WTC11 (cell line): ENCODE results near the gene SP140L. TPM values are rescaled to one million over a fixed set of nuclear protein-coding genes. Genes with fewer than 3 reads are reported as not detected.

ENCODE experiments used
- ATAC-seq: fragments of 200-7000 bp; cut with Tn5 transposase; 2 replicates; pipeline ENCODE4 v1.10.0; 2021; ENCODE audit warnings: mild to moderate bottlenecking, moderate library complexity
- CTCF ChIA-PET: fragments of 300-600 bp; sonication (Branson Sonifier 250); formaldehyde crosslinking; loops from one replicate; lab custom pipeline; 2021; ENCODE audit warnings: antibody characterized with exemption; lab: Charles Lee
- POLR2A ChIA-PET: fragments of 350-600 bp; sonication (Branson Sonifier 250); formaldehyde crosslinking; loops from one replicate; lab custom pipeline; 2021; ENCODE audit warnings: antibody characterized with exemption; lab: Charles Lee
- DNase-seq: peaks from one replicate; pipeline ENCODE4 v3.0.0; 2021; ENCODE audit warnings: low spot score
- H3K27ac Mint-ChIP-seq: 2 replicates; pipeline ENCODE4 v1.8.0; 2021; ENCODE audit warnings: mixed read lengths
- H3K27me3 Mint-ChIP-seq: 2 replicates; pipeline ENCODE4 v1.8.0; 2021; ENCODE audit warnings: low read depth, mild to moderate bottlenecking, moderate library complexity, mixed read lengths
- H3K36me3 Mint-ChIP-seq: 2 replicates; pipeline ENCODE4 v1.8.0; 2021; ENCODE audit warnings: mixed read lengths
- H3K4me1 Mint-ChIP-seq: 2 replicates; pipeline ENCODE4 v1.8.0; 2022; ENCODE audit warnings: mixed read lengths
- H3K4me3 Mint-ChIP-seq: 2 replicates; pipeline ENCODE4 v1.8.0; 2021; ENCODE audit warnings: mild to moderate bottlenecking, moderate library complexity, mixed read lengths
- H3K9me3 Mint-ChIP-seq: 2 replicates; pipeline ENCODE4 v1.8.0; 2021; ENCODE audit warnings: mixed read lengths
- AFF4 ChIP-seq: sonication (generic); formaldehyde crosslinking; IDR thresholded peaks from 2 replicates; pipeline ENCODE4 v1.8.1; 2023; ENCODE audit warnings: mild to moderate bottlenecking, missing genetic modification reagents, borderline replicate concordance
- CTCF ChIP-seq: fragments of 200-600 bp; IDR thresholded peaks from 2 replicates; pipeline ENCODE4 v1.8.0; 2022; ENCODE audit warnings: antibody characterized with exemption
- E2F1 ChIP-seq: sonication (generic); formaldehyde crosslinking; IDR thresholded peaks from 2 replicates; pipeline ENCODE4 v1.8.0; 2022; ENCODE audit warnings: mild to moderate bottlenecking, missing genetic modification reagents
- EMX1 ChIP-seq: fragments of 250-450 bp; sonication (Bioruptor Pico); IDR thresholded peaks from 2 replicates; pipeline ENCODE4 v1.8.0; 2021; ENCODE audit warnings: mild to moderate bottlenecking
- FOXP1 ChIP-seq: sonication (generic); formaldehyde crosslinking; IDR thresholded peaks from 2 replicates; pipeline ENCODE4 v1.8.0; 2022; ENCODE audit warnings: missing genetic modification reagents, mild to moderate bottlenecking, moderate library complexity, borderline replicate concordance
- GTF2I ChIP-seq: fragments of 250-450 bp; sonication (Bioruptor Pico); conservative IDR thresholded peaks from 2 replicates; pipeline ENCODE4 v1.4.0; 2021; ENCODE audit warnings: mild to moderate bottlenecking
- NFATC4 ChIP-seq: fragments of 250-450 bp; sonication (Bioruptor Pico); IDR thresholded peaks from 2 replicates; pipeline ENCODE4 v1.9.0; 2021; ENCODE audit warnings: mild to moderate bottlenecking
- TCF7 ChIP-seq: sonication (generic); formaldehyde crosslinking; IDR thresholded peaks from 2 replicates; pipeline ENCODE4 v1.8.0; 2022; ENCODE audit warnings: mild to moderate bottlenecking, low read depth, missing genetic modification reagents, moderate library complexity
- TEAD1 ChIP-seq: sonication (generic); formaldehyde crosslinking; IDR thresholded peaks from 2 replicates; pipeline ENCODE4 v1.8.0; 2022; ENCODE audit warnings: mild to moderate bottlenecking, missing genetic modification reagents
- ZBTB43 ChIP-seq: sonication (generic); formaldehyde crosslinking; IDR thresholded peaks from 2 replicates; pipeline ENCODE4 v1.8.1; 2023; ENCODE audit warnings: mild to moderate bottlenecking, missing genetic modification reagents
- ZNF263 ChIP-seq: sonication (generic); formaldehyde crosslinking; IDR thresholded peaks from 2 replicates; pipeline ENCODE4 v1.8.1; 2022; ENCODE audit warnings: low read depth, mild to moderate bottlenecking, moderate library complexity, missing genetic modification reagents
- total RNA-seq: library from RNA; stranded (reverse); gene quantifications from 3 replicates; pipeline ENCODE4 v1.2.3, GENCODE V29; 2021
- TF ChIP-seq, protein P1 (sequence below): sonication (generic); formaldehyde crosslinking; IDR thresholded peaks from 2 replicates; pipeline ENCODE4 v1.8.0; 2023; ENCODE audit warnings: mild to moderate bottlenecking, missing genetic modification reagents
- TF ChIP-seq, protein P2 (sequence below): fragments of 250-450 bp; sonication (Bioruptor Pico); IDR thresholded peaks from 2 replicates; pipeline ENCODE4 v1.9.0; 2021; ENCODE audit warnings: mild to moderate bottlenecking, borderline replicate concordance
- TF ChIP-seq, protein P3 (sequence below): fragments of 250-450 bp; sonication (Bioruptor Pico); IDR thresholded peaks from 2 replicates; pipeline ENCODE4 v1.8.0; 2021; ENCODE audit warnings: mild to moderate bottlenecking
- TF ChIP-seq, protein P4 (sequence below): sonication (generic); formaldehyde crosslinking; IDR thresholded peaks from 2 replicates; pipeline ENCODE4 v1.8.1; 2022; ENCODE audit warnings: mild to moderate bottlenecking, moderate library complexity, missing genetic modification reagents
- TF ChIP-seq, protein P5 (sequence below): sonication (generic); formaldehyde crosslinking; IDR thresholded peaks from 2 replicates; pipeline ENCODE4 v1.8.0; 2022; ENCODE audit warnings: mild to moderate bottlenecking, missing genetic modification reagents

The SP140L gene
- total RNA-seq, 1 experiment from 2014 or later: 3.2 TPM

DNA sequence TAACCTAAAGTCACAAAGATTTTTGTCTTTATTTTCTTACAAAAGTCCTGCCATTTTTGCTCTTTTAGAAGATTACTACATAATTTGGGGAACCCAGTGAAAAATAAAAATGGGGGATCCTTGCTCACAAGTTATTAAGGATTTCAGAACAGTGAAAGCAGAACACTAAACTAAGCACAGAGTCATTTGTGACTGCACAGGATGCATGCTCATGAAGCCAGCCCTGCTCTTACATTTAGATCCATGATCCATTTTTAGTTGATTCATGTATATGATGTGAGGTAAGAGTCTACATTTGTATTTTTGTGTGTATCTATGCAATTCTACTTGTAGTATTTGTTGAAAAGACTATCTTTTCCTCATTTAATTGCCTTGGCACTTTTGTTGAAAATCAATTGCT, 21.8 kb downstream of the SP140L start:
- peaks cover 27% of the 10 kb centered on the region for H3K9me3 Mint-ChIP-seq
- no peak for ATAC-seq
- H3K4me3 Mint-ChIP-seq: no peak overlapping the region
- TF ChIP-seq FOXP1 (CRISPR knock-in tag) (no peak), TCF7 (CRISPR knock-in tag) (no peak), NFATC4 (CRISPR knock-in tag) (no peak), EMX1 (CRISPR knock-in tag) (no peak), ZBTB43 (CRISPR knock-in tag) (no peak), TEAD1 (CRISPR knock-in tag) (no peak), GTF2I (CRISPR knock-in tag) (no peak), AFF4 (CRISPR knock-in tag) (no peak), E2F1 (CRISPR knock-in tag) (no peak), CTCF (no peak), ZNF263 (no peak)
- TF ChIP-seq, protein P1, sequence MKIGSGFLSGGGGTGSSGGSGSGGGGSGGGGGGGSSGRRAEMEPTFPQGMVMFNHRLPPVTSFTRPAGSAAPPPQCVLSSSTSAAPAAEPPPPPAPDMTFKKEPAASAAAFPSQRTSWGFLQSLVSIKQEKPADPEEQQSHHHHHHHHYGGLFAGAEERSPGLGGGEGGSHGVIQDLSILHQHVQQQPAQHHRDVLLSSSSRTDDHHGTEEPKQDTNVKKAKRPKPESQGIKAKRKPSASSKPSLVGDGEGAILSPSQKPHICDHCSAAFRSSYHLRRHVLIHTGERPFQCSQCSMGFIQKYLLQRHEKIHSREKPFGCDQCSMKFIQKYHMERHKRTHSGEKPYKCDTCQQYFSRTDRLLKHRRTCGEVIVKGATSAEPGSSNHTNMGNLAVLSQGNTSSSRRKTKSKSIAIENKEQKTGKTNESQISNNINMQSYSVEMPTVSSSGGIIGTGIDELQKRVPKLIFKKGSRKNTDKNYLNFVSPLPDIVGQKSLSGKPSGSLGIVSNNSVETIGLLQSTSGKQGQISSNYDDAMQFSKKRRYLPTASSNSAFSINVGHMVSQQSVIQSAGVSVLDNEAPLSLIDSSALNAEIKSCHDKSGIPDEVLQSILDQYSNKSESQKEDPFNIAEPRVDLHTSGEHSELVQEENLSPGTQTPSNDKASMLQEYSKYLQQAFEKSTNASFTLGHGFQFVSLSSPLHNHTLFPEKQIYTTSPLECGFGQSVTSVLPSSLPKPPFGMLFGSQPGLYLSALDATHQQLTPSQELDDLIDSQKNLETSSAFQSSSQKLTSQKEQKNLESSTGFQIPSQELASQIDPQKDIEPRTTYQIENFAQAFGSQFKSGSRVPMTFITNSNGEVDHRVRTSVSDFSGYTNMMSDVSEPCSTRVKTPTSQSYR (CRISPR knock-in tag): no peak
- TF ChIP-seq, protein P2, sequence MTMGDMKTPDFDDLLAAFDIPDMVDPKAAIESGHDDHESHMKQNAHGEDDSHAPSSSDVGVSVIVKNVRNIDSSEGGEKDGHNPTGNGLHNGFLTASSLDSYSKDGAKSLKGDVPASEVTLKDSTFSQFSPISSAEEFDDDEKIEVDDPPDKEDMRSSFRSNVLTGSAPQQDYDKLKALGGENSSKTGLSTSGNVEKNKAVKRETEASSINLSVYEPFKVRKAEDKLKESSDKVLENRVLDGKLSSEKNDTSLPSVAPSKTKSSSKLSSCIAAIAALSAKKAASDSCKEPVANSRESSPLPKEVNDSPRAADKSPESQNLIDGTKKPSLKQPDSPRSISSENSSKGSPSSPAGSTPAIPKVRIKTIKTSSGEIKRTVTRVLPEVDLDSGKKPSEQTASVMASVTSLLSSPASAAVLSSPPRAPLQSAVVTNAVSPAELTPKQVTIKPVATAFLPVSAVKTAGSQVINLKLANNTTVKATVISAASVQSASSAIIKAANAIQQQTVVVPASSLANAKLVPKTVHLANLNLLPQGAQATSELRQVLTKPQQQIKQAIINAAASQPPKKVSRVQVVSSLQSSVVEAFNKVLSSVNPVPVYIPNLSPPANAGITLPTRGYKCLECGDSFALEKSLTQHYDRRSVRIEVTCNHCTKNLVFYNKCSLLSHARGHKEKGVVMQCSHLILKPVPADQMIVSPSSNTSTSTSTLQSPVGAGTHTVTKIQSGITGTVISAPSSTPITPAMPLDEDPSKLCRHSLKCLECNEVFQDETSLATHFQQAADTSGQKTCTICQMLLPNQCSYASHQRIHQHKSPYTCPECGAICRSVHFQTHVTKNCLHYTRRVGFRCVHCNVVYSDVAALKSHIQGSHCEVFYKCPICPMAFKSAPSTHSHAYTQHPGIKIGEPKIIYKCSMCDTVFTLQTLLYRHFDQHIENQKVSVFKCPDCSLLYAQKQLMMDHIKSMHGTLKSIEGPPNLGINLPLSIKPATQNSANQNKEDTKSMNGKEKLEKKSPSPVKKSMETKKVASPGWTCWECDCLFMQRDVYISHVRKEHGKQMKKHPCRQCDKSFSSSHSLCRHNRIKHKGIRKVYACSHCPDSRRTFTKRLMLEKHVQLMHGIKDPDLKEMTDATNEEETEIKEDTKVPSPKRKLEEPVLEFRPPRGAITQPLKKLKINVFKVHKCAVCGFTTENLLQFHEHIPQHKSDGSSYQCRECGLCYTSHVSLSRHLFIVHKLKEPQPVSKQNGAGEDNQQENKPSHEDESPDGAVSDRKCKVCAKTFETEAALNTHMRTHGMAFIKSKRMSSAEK (CRISPR knock-in tag): no peak
- TF ChIP-seq, protein P3, sequence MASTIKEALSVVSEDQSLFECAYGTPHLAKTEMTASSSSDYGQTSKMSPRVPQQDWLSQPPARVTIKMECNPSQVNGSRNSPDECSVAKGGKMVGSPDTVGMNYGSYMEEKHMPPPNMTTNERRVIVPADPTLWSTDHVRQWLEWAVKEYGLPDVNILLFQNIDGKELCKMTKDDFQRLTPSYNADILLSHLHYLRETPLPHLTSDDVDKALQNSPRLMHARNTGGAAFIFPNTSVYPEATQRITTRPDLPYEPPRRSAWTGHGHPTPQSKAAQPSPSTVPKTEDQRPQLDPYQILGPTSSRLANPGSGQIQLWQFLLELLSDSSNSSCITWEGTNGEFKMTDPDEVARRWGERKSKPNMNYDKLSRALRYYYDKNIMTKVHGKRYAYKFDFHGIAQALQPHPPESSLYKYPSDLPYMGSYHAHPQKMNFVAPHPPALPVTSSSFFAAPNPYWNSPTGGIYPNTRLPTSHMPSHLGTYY (CRISPR knock-in tag): no peak
- TF ChIP-seq, protein P4, sequence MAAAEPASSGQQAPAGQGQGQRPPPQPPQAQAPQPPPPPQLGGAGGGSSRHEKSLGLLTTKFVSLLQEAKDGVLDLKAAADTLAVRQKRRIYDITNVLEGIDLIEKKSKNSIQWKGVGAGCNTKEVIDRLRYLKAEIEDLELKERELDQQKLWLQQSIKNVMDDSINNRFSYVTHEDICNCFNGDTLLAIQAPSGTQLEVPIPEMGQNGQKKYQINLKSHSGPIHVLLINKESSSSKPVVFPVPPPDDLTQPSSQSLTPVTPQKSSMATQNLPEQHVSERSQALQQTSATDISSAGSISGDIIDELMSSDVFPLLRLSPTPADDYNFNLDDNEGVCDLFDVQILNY (CRISPR knock-in tag): no peak
- TF ChIP-seq, protein P5, sequence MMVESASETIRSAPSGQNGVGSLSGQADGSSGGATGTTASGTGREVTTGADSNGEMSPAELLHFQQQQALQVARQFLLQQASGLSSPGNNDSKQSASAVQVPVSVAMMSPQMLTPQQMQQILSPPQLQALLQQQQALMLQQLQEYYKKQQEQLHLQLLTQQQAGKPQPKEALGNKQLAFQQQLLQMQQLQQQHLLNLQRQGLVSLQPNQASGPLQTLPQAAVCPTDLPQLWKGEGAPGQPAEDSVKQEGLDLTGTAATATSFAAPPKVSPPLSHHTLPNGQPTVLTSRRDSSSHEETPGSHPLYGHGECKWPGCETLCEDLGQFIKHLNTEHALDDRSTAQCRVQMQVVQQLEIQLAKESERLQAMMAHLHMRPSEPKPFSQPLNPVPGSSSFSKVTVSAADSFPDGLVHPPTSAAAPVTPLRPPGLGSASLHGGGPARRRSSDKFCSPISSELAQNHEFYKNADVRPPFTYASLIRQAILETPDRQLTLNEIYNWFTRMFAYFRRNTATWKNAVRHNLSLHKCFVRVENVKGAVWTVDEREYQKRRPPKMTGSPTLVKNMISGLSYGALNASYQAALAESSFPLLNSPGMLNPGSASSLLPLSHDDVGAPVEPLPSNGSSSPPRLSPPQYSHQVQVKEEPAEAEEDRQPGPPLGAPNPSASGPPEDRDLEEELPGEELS: no peak
- CTCF ChIA-PET: no interaction called here
- peaks cover 5% of the 10 kb centered on the region; the same call in 1 of the 2 replicates for H3K4me1 Mint-ChIP-seq
- no peaks in the 10 kb centered on the region for H3K27me3 Mint-ChIP-seq
- no peak overlapping the region for H3K27ac Mint-ChIP-seq
- POLR2A ChIA-PET: no interaction called here
- no peak for DNase-seq
- H3K36me3 Mint-ChIP-seq: peaks cover 10% of the 10 kb centered on the region
